HCT116 (cell line): ENCODE measurements around the gene TEAD1. TPM values are rescaled to one million over a fixed set of nuclear protein-coding genes. Genes with fewer than 3 reads are reported as not detected.

Experiments used
- ATAC-seq: fragments of 200-7000 bp; cut with Tn5 transposase; 2 replicates; pipeline ENCODE4 v1.9.1; 2020; ENCODE audit warnings: mild to moderate bottlenecking, moderate library complexity
- BruUV-seq: library from RNA; stranded (reverse); fragments of 400-500 nt; replicated peaks from 2 replicates; lab custom pipeline; 2021; lab: Mats Ljungman, UMichigan
- CTCF ChIA-PET: fragments of 300-600 bp; sonication (Branson Sonifier 250); formaldehyde crosslinking; loops from one replicate; lab custom pipeline; 2021; ENCODE audit warnings: antibody characterized with exemption; lab: Charles Lee
- POLR2A ChIA-PET: fragments of 300-600, 350-600 bp; sonication (Branson Sonifier 250); formaldehyde crosslinking; loops from one replicate; lab custom pipeline; 2021; ENCODE audit warnings: antibody characterized with exemption; lab: Charles Lee
- RAD21 ChIA-PET, 2 experiments: fragments of 300-600 bp; sonication (Branson Sonifier 250); formaldehyde crosslinking; loops; one replicate each; lab custom pipeline; 2023; ENCODE audit warnings: low total read pairs in 2 of 2; ENCODE audit not compliant: uncharacterized antibody in 2 of 2, unreplicated experiment in 2 of 2, low non-redundant PET in 1 of 2; lab: Charles Lee
- DNase-seq: peaks from one replicate; pipeline ENCODE4 v3.0.0-alpha.2; 2010; ENCODE audit warnings: low read depth, low spot score
- H2AFZ ChIP-seq: fragments of 200-600 bp; shearing (Covaris generic), sonication (generic); 2 replicates; pipeline ENCODE4 v1.6.1; 2017; ENCODE audit warnings: low read depth, mixed run types, mixed read lengths, antibody characterized with exemption, low read length; ENCODE audit not compliant: poor library complexity, severe bottlenecking
- H3K27ac ChIP-seq: 2 replicates; pipeline ENCODE4 v1.5.1; 2012; ENCODE audit warnings: low read depth, low read length
- H3K27me3 ChIP-seq: fragments of 200-600 bp; sonication (generic); 2 replicates; pipeline ENCODE4 v1.6.1; 2016; ENCODE audit warnings: mixed run types, low read length, mixed read lengths; ENCODE audit not compliant: insufficient read depth
- H3K36me3 ChIP-seq, 2 experiments: fragments of 200-500 bp in 1 of 2; fragments of 200-600 bp in 1 of 2; sonication (Bioruptor generic) in 1 of 2; sonication (generic) in 1 of 2; 2 replicates each; pipeline versions ENCODE4 v1.5.1 to v1.6.1; 2014 to 2016; ENCODE audit warnings: low read length in 2 of 2, inconsistent platforms in 1 of 2, mixed read lengths in 1 of 2, mixed run types in 1 of 2; ENCODE audit not compliant: insufficient read depth in 2 of 2, control insufficient read depth in 1 of 2
- H3K4me1 ChIP-seq, 2 experiments: fragments of 200-600 bp in 1 of 2; sonication (generic) in 1 of 2; 2 replicates each; pipeline versions ENCODE4 v1.5.1 to v1.6.1; 2012 to 2017; ENCODE audit warnings: low read length in 2 of 2, inconsistent platforms in 1 of 2, mild to moderate bottlenecking in 1 of 2, mixed read lengths in 1 of 2, mixed run types in 1 of 2, moderate library complexity in 1 of 2; ENCODE audit not compliant: insufficient read depth in 2 of 2, control insufficient read depth in 1 of 2
- H3K4me2 ChIP-seq: fragments of 200-600 bp; sonication (generic); 2 replicates; pipeline ENCODE4 v1.6.1; 2017; ENCODE audit warnings: mixed run types, low read length, mixed read lengths
- H3K4me3 ChIP-seq, 2 experiments: fragments of 200-600 bp in 1 of 2; sonication (generic) in 1 of 2; replicated peaks in 1 of 2; 2 replicates each; pipeline ENCODE4 v1.5.1; 2011 to 2016; ENCODE audit warnings: low read length in 2 of 2, control low read depth in 1 of 2, low read depth in 1 of 2, mild to moderate bottlenecking in 1 of 2, mixed read lengths in 1 of 2, mixed run types in 1 of 2
- H3K79me2 ChIP-seq: fragments of 200-600 bp; sonication (generic); 2 replicates; pipeline ENCODE4 v1.6.1; 2017; ENCODE audit warnings: mild to moderate bottlenecking, mixed run types, low read length, moderate library complexity, mixed read lengths; ENCODE audit not compliant: insufficient read depth
- H3K9ac ChIP-seq: fragments of 200-600 bp; sonication (generic); 2 replicates; pipeline ENCODE4 v1.6.1; 2016; ENCODE audit warnings: low read length, mixed read lengths
- H3K9me2 ChIP-seq: fragments of 200-600 bp; sonication (generic), shearing (Covaris generic); 2 replicates; pipeline ENCODE4 v1.6.1; 2017; ENCODE audit warnings: mixed run types, mild to moderate bottlenecking, moderate library complexity; ENCODE audit not compliant: insufficient read depth
- H3K9me3 ChIP-seq, 2 experiments: fragments of 200-500 bp in 1 of 2; fragments of 200-600 bp in 1 of 2; sonication (Bioruptor generic) in 1 of 2; sonication (generic) in 1 of 2; 2 replicates each; pipeline ENCODE4 v1.6.1; 2014 to 2017; ENCODE audit warnings: low read length in 2 of 2, mixed read lengths in 2 of 2, inconsistent platforms in 1 of 2, low read depth in 1 of 2, mild to moderate bottlenecking in 1 of 2, mixed run types in 1 of 2, moderate library complexity in 1 of 2; ENCODE audit not compliant: control insufficient read depth in 1 of 2, insufficient read depth in 1 of 2
- H4K20me1 ChIP-seq: fragments of 200-600 bp; sonication (generic), shearing (Covaris generic); 2 replicates; pipeline ENCODE4 v1.6.1; 2017; ENCODE audit warnings: mixed run types, mild to moderate bottlenecking, moderate library complexity; ENCODE audit not compliant: insufficient read depth
- CEBPB ChIP-seq: IDR thresholded peaks from 2 replicates; pipeline ENCODE4 v1.6.1; 2012; ENCODE audit warnings: low read depth
- EZH2 ChIP-seq: fragments of 200-600 bp; sonication (generic); IDR thresholded peaks from 2 replicates; pipeline ENCODE4 v1.6.1; 2017; ENCODE audit warnings: antibody characterized with exemption, mixed run types
- EZH2phosphoT487 ChIP-seq: fragments of 200-600 bp; IDR thresholded peaks from 2 replicates; pipeline ENCODE4 v1.6.1; 2018; ENCODE audit warnings: antibody characterized with exemption, borderline replicate concordance
- MAX ChIP-seq: IDR thresholded peaks from 2 replicates; pipeline ENCODE4 v1.6.1; 2012
- POLR2A ChIP-seq: IDR thresholded peaks from 2 replicates; pipeline ENCODE4 v1.7.0; 2011; ENCODE audit warnings: borderline replicate concordance; ENCODE audit not compliant: insufficient read depth, insufficient read length; ENCODE audit errors: extremely low read depth
- POLR2AphosphoS5 ChIP-seq: IDR thresholded peaks from 2 replicates; pipeline ENCODE4 v1.6.1; 2011; ENCODE audit warnings: mild to moderate bottlenecking, low read depth, low read length, moderate library complexity
- RAD21 ChIP-seq: IDR thresholded peaks from 2 replicates; pipeline ENCODE4 v1.6.1; 2012; ENCODE audit warnings: low read depth, mild to moderate bottlenecking
- SRF ChIP-seq: IDR thresholded peaks from 2 replicates; pipeline ENCODE4 v1.6.1; 2012; ENCODE audit warnings: low read depth
- ZFX ChIP-seq: fragments of 450-650 bp; IDR thresholded peaks from 2 replicates; pipeline ENCODE4 v1.6.1; 2017
- intact Hi-C: fragments of 100-400 bp; cut with micrococcal nuclease; formaldehyde crosslinking; loops from 2 replicates; pipeline ENCODE4 v1.10.0; 2022
- total RNA-seq: library from RNA; stranded (reverse); gene quantifications from one replicate; pipeline ENCODE4 v1.2.1, GENCODE V29; 2021; ENCODE audit not compliant: unreplicated experiment

Gene TEAD1
- total RNA-seq, 1 experiment from 2014 or later: 103 TPM

DNA sequence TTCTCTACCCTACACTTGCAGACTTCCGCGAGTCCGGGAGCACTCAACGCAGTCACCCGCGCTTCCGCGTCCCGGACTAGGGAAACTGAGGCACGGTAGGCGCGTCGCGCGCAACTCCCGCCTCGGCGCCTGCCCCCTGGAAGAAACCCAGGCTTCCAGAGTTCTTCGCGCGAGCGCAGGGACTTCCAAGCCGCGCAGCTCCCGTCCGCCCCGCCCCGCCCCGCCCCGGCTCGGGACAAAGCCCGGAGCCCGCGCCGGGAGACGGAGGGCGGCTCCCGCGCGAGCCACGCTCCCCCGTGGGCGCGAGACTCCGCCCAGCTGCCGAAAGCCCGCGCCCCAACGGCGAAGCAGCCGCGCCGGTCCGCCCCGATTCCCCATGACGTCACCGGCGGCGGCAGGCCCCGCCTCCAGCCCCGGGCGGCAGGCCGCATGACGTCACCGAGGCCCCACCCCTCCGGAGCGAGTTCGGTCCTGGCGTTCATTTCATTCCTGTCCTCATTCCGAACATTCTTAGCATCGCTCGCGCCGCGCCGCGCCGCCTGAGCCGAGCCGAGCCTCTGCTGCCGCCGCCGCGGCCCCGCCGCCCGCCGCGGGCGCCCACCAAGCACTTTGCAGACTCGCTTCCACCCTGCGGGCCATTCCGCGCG, at the start of gene TEAD1 (continued):
- TF ChIP-seq EZH2: no peak
- no peak for TF ChIP-seq EZH2phosphoT487
- TF ChIP-seq MAX: peak; percentile 52; the same call in 1 of the 2 replicates
- peak; percentile 48 for TF ChIP-seq POLR2A
- peak; percentile 9; the same call in 1 of the 2 replicates for TF ChIP-seq RAD21
- no peak for TF ChIP-seq CEBPB
- TF ChIP-seq, all 23 proteins: peak for 9

GRCh38 chr11:12624595-12624994, 49.6 kb upstream of the TEAD1 start:
- no peaks in the 10 kb centered on the region for H3K36me3 ChIP-seq
- no peak overlapping the region for H3K9ac ChIP-seq
- H2AFZ ChIP-seq: no peak overlapping the region
- no peak overlapping the region for H3K27ac ChIP-seq
- H3K4me3 ChIP-seq: no peak overlapping the region
- ChIA-PET RAD21 (no interaction called here), CTCF (no interaction called here), POLR2A (no interaction called here)
- H3K79me2 ChIP-seq: no peaks in the 10 kb centered on the region
- peaks cover 0 to 8% of the 10 kb centered on the region in 2 experiments; a peak in 3 of 4 replicates for H3K9me3 ChIP-seq
- no peaks in the 10 kb centered on the region for H3K27me3 ChIP-seq
- no peaks in the 10 kb centered on the region for H3K4me1 ChIP-seq
- no peaks in the 10 kb centered on the region for H4K20me1 ChIP-seq
- intact Hi-C loops: no loop called here
- TF ChIP-seq ZFX (no peak), RAD21 (no peak), SRF (no peak), POLR2AphosphoS5 (no peak), POLR2A (no peak)
- H3K9me2 ChIP-seq: no peaks in the 10 kb centered on the region
- no TSS peak for BruUV-seq
- DNase-seq (no peak), ATAC-seq (no peak)
- no peak overlapping the region for H3K4me2 ChIP-seq
